PC-9 (cell line): ENCODE data around the gene TOPBP1. TPM values are rescaled to one million over a fixed set of nuclear protein-coding genes. Genes with fewer than 3 reads are reported as not detected.
"Not testable (repeated sequence)": the region's sequence is repeated elsewhere in the genome, so short reads cannot be mapped to it uniquely, and the experiment has no call there.

ENCODE experiments used
- BruUV-seq: library from RNA; stranded (reverse); fragments of 400-500 nt; replicated peaks from 2 replicates; lab custom pipeline; 2021; lab: Mats Ljungman, UMichigan
- CTCF ChIA-PET: fragments of 300-600 bp; sonication (Branson Sonifier 250); formaldehyde crosslinking; loops from one replicate; lab custom pipeline; 2022; ENCODE audit warnings: antibody characterized with exemption; lab: Charles Lee
- POLR2A ChIA-PET: fragments of 300-600 bp; sonication (Branson Sonifier 250); formaldehyde crosslinking; loops from one replicate; lab custom pipeline; 2022; ENCODE audit warnings: antibody characterized with exemption; ENCODE audit not compliant: unreplicated experiment; lab: Charles Lee
- DNase-seq, 2 experiments: peaks; one replicate each; pipeline versions ENCODE4 v3.0.0 to v3.0.0-alpha.2; 2015 to 2022; ENCODE audit warnings: mixed read lengths in 1 of 2
- H2AFZ ChIP-seq: fragments of 200-600 bp; sonication (generic); 2 replicates; pipeline ENCODE4 v1.8.1; 2017; ENCODE audit warnings: antibody characterized with exemption
- H3F3A ChIP-seq: fragments of 200-600 bp; sonication (generic); 2 replicates; pipeline ENCODE4 v1.8.1; 2017; ENCODE audit warnings: antibody characterized with exemption, mild to moderate bottlenecking, low read depth; ENCODE audit not compliant: insufficient read depth
- H3K27ac ChIP-seq: fragments of 200-600 bp; sonication (generic); 2 replicates; pipeline ENCODE4 v1.6.1; 2016; ENCODE audit warnings: mixed run types
- H3K27me3 ChIP-seq: fragments of 200-600 bp; sonication (generic); 2 replicates; pipeline ENCODE4 v1.6.1; 2016; ENCODE audit warnings: low read depth, mixed run types; ENCODE audit not compliant: insufficient read depth
- H3K36me3 ChIP-seq: fragments of 200-600 bp; sonication (generic); 2 replicates; pipeline ENCODE4 v1.6.1; 2016; ENCODE audit warnings: low read depth, mixed run types
- H3K4me1 ChIP-seq: fragments of 200-600 bp; sonication (generic); replicated peaks from 2 replicates; pipeline ENCODE4 v1.6.1; 2016; ENCODE audit warnings: mixed run types; ENCODE audit not compliant: insufficient read depth
- H3K4me2 ChIP-seq: fragments of 200-600 bp; sonication (generic); 2 replicates; pipeline ENCODE4 v1.6.1; 2017; ENCODE audit warnings: mixed run types
- H3K4me3 ChIP-seq: fragments of 200-600 bp; sonication (generic); 2 replicates; pipeline ENCODE4 v1.6.1; 2016; ENCODE audit warnings: mixed run types
- H3K79me2 ChIP-seq: fragments of 200-600 bp; sonication (generic); 2 replicates; pipeline ENCODE4 v1.6.1; 2017; ENCODE audit warnings: low read depth, mixed run types
- H3K9me2 ChIP-seq: fragments of 200-600 bp; sonication (generic); 2 replicates; pipeline ENCODE4 v1.8.1; 2017; ENCODE audit warnings: mild to moderate bottlenecking; ENCODE audit not compliant: insufficient read depth
- H3K9me3 ChIP-seq: fragments of 200-600 bp; sonication (generic); 2 replicates; pipeline ENCODE4 v1.8.1; 2016; ENCODE audit warnings: low read depth; ENCODE audit not compliant: insufficient read depth
- H4K20me1 ChIP-seq: fragments of 200-600 bp; sonication (generic); 2 replicates; pipeline ENCODE4 v1.8.1; 2017; ENCODE audit not compliant: insufficient read depth
- EZH2 ChIP-seq: fragments of 200-600 bp; sonication (generic); IDR thresholded peaks from 2 replicates; pipeline ENCODE4 v1.8.0; 2017; ENCODE audit warnings: antibody characterized with exemption, low read depth
- intact Hi-C: fragments of 100-400 bp; cut with micrococcal nuclease; formaldehyde crosslinking; loops from one replicate; pipeline ENCODE4 v1.10.0; 2022; ENCODE audit not compliant: unreplicated experiment
- total RNA-seq: library from RNA; stranded (reverse); gene quantifications from 2 replicates; pipeline ENCODE4 v1.2.3, GENCODE V29; 2021
- TF ChIP-seq, protein P1 (sequence below): fragments of 200-600 bp; sonication (generic); conservative IDR thresholded peaks from 2 replicates; pipeline ENCODE4 v1.6.1; 2017; ENCODE audit warnings: mixed run types, antibody characterized with exemption, mild to moderate bottlenecking, moderate library complexity

The TOPBP1 gene
- total RNA-seq, 1 experiment from 2014 or later, result 52.2 TPM

DNA sequence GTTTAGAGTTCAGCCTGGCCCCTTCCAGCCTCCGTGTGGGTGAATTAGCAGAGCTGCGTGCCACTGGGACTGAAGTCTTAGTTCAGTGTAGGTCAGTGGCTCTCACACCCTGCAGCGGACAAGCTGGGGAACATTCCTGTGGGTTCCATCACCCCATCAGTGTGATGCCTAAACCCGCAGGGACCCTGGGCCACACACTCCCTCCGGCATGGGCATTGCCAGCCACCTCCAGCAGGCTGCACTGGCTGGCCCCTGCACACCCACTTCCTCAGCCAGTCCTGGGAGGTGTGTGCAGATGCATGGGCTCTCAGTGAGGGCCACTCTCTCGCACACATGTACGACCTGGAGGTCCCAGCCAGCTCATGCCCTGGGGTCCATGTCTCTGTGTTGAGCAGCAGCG lies 32.1 kb upstream of the TOPBP1 start:
- Histone ChIP-seq H3K27ac (no peak overlapping the region), H3K9me2 (0 out of 2 replicates have a peak, but pooled peaks cover 3% of the 10 kb centered on the region), H3K36me3 (no peaks in the 10 kb centered on the region), H3F3A (no peaks in the 10 kb centered on the region), H4K20me1 (no peaks in the 10 kb centered on the region), H3K4me2 (no peak overlapping the region), H3K79me2 (no peaks in the 10 kb centered on the region), H3K9me3 (no peaks in the 10 kb centered on the region), H3K27me3 (no peaks in the 10 kb centered on the region), H2AFZ (no peak overlapping the region), H3K4me3 (no peak overlapping the region), H3K4me1 (no peaks in the 10 kb centered on the region)
- BruUV-seq, result no TSS peak
- intact Hi-C loops, result no loop called here
- ChIA-PET POLR2A (no interaction called here), CTCF (no interaction called here)
- TF ChIP-seq EZH2, result no peak
- TF ChIP-seq, protein P1, sequence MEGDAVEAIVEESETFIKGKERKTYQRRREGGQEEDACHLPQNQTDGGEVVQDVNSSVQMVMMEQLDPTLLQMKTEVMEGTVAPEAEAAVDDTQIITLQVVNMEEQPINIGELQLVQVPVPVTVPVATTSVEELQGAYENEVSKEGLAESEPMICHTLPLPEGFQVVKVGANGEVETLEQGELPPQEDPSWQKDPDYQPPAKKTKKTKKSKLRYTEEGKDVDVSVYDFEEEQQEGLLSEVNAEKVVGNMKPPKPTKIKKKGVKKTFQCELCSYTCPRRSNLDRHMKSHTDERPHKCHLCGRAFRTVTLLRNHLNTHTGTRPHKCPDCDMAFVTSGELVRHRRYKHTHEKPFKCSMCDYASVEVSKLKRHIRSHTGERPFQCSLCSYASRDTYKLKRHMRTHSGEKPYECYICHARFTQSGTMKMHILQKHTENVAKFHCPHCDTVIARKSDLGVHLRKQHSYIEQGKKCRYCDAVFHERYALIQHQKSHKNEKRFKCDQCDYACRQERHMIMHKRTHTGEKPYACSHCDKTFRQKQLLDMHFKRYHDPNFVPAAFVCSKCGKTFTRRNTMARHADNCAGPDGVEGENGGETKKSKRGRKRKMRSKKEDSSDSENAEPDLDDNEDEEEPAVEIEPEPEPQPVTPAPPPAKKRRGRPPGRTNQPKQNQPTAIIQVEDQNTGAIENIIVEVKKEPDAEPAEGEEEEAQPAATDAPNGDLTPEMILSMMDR, result no peak
- DNase-seq, result peak; percentile 33 to 39

DNA sequence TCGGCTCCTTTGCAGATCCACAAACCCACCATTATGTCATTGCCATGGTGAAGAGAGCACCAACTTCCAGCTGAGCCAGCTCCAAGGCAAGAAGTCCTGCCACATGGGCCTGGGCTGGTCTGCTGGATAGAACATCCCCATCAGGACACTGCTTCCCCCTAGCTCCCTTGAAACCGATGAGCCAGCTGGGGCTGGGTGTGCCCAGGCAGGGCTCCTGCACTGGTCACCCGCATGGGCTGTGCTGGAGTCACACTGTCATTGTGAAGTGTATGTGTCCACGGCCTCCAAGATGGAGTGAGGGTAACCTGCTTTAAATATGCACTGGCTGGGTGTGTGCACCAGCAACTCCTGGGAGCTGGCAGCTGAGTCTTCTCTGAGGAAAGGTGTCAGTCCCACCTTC lies 31.0 kb upstream of the TOPBP1 start:
- H3K27ac ChIP-seq, result no peak overlapping the region
- H3K27me3 ChIP-seq, result no peaks in the 10 kb centered on the region
- no peaks in the 10 kb centered on the region for H3K9me3 ChIP-seq
- 0 out of 2 replicates have a peak, but pooled peaks cover 3% of the 10 kb centered on the region for H3K9me2 ChIP-seq
- no peak for TF ChIP-seq EZH2
- TF ChIP-seq, protein P1, result no peak
- intact Hi-C loops, result no loop called here
- no peaks in the 10 kb centered on the region for H3K36me3 ChIP-seq
- BruUV-seq, result no TSS peak
- H4K20me1 ChIP-seq, result no peaks in the 10 kb centered on the region
- H3F3A ChIP-seq, result no peaks in the 10 kb centered on the region
- ChIA-PET CTCF (no interaction called here), POLR2A (no interaction called here)
- DNase-seq, result no peak
- no peaks in the 10 kb centered on the region for H3K79me2 ChIP-seq
- H3K4me3 ChIP-seq, result no peak overlapping the region
- H3K4me1 ChIP-seq, result no peaks in the 10 kb centered on the region
- no peak overlapping the region for H3K4me2 ChIP-seq
- no peak overlapping the region for H2AFZ ChIP-seq

DNA sequence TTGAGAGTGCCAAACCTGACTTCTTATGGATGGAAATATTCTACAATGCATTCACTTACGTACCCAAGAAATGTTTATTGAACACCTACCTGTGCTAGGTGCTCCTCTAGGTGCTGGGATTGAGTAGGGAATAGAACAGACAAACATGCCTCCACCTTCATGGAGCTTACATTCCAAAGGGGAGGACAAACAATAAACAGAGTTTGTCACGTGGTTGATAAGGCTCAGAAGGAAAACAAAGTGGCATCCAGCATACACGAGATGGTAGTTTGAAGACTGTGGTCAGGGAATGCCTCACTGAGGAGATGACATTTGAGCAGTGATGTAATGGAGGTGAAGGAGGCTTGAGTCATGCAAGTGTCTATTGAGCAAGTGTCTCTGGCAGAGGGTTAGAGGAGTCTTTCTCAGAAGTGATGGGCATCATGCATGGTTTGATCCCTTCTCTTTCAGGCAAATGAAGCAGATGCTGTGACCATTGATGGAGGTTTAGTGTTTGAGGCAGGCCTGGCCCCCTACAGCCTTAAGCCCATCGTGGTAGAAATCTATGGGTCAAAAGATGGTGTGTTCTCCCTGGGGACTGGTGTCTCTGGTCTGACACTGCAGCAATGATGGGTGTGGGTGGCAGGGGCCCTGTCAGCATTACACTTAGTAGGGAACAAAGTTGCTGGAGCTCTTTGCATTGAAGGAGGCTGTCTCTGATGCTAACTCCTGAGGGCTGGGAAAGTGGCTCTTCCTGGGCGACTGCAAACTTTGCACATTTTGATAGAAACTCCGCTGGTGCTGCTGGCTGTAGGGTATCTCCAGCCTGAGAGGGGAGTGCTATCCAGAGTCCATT lies 29.7 kb upstream of the TOPBP1 start:
- BruUV-seq, result no TSS peak
- intact Hi-C loops, result no loop called here
- H3K9me2 ChIP-seq, result 0 out of 2 replicates have a peak, but pooled peaks cover 3% of the 10 kb centered on the region
- H3F3A ChIP-seq, result no peaks in the 10 kb centered on the region
- ChIA-PET POLR2A (no interaction called here), CTCF (no interaction called here)
- no peaks in the 10 kb centered on the region for H4K20me1 ChIP-seq
- H3K27me3 ChIP-seq, result no peaks in the 10 kb centered on the region
- H3K4me2 ChIP-seq, result no peak overlapping the region
- H3K79me2 ChIP-seq, result no peaks in the 10 kb centered on the region
- H3K4me3 ChIP-seq, result no peak overlapping the region
- DNase-seq, result no peak
- H3K27ac ChIP-seq, result no peak overlapping the region
- no peaks in the 10 kb centered on the region for H3K4me1 ChIP-seq
- TF ChIP-seq EZH2, result no peak
- TF ChIP-seq, protein P1, result no peak
- no peaks in the 10 kb centered on the region for H3K9me3 ChIP-seq
- H3K36me3 ChIP-seq, result no peaks in the 10 kb centered on the region
- no peak overlapping the region for H2AFZ ChIP-seq

- H3K9me3 ChIP-seq, H3K27ac ChIP-seq, H3K4me2 ChIP-seq, H3K4me3 ChIP-seq, H3K36me3 ChIP-seq, BruUV-seq, H3K79me2 ChIP-seq, POLR2A ChIA-PET, H3K27me3 ChIP-seq, H3F3A ChIP-seq, DNase-seq, H3K9me2 ChIP-seq, intact Hi-C loops, H3K4me1 ChIP-seq, CTCF ChIA-PET, H2AFZ ChIP-seq, H4K20me1 ChIP-seq: not testable (repeated sequence)
These were observed 16.3 kb upstream of the TOPBP1 start for GRCh38 chr3:133677993-133678392.
